ENCODE results near the gene CLDN3.
"Not testable (repeated sequence)": the region's sequence is repeated elsewhere in the genome, so short reads cannot be mapped to it uniquely, and the experiment has no call there.

Gene CLDN3

DNA sequence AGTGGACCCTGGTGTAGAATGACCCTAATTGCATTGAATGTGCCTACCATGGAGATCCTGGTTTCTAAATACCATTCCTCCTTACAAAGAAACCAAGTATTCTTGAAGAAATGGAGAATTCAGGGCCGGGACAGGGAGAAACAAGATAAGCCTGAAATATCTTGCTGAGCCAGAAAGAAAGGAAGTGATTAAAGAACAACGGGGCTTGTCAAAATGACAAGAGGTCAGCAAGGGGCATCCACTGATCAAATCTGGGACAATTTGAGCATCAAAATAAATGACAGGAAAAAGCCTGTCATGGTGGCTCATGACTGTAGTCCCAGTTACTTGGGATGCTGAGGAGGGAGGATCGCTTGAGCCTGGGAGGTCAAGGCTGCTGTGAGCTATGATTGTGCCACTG, 39.6 kb downstream of the CLDN3 start:
- H3K9ac ChIP-seq (ENCODE audit: low read length), result no peak overlapping the region
- no peaks in the 10 kb centered on the region for H3K27me3 ChIP-seq (ENCODE audit: control insufficient read depth, insufficient read depth, low read length)
- peaks cover 8% of the 10 kb centered on the region for H3K4me1 ChIP-seq (ENCODE audit: control insufficient read depth, low read depth, low read length)
- no peak overlapping the region for H3K27ac ChIP-seq (ENCODE audit: low read length)
- H3K4me3 ChIP-seq (ENCODE audit: low read length), result no peak overlapping the region
- no peaks in the 10 kb centered on the region for H3K36me3 ChIP-seq (ENCODE audit: control insufficient read depth, low read depth, low read length)
- no peaks in the 10 kb centered on the region for H3K9me3 ChIP-seq (ENCODE audit: control insufficient read depth, low read depth, low read length)

DNA sequence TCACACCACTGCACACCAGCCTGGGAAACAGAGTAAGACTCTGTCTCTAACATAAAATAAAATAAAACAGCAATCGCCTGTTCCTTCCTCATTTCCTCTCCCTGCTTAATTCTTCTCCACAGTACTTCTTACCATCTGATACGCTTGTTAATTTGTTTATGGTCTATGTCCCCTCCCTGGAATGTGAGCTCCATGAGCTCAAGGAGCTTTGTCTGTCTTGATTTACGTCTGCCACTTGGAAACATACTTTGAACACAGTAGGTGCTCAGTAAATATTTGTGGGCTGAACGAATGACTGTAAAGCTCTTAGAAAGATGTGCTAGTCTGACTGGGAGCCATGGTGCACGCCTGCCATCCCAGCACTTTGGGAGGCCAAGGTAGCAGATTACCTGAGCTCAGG, 41.5 kb downstream of the CLDN3 start:
- H3K27ac ChIP-seq (ENCODE audit: low read length), result no peak overlapping the region
- H3K27me3 ChIP-seq (ENCODE audit: control insufficient read depth, insufficient read depth, low read length), result no peaks in the 10 kb centered on the region
- no peaks in the 10 kb centered on the region for H3K9me3 ChIP-seq (ENCODE audit: control insufficient read depth, low read depth, low read length)
- peaks cover 8% of the 10 kb centered on the region for H3K4me1 ChIP-seq (ENCODE audit: control insufficient read depth, low read depth, low read length)
- no peaks in the 10 kb centered on the region for H3K36me3 ChIP-seq (ENCODE audit: control insufficient read depth, low read depth, low read length)
- no peak overlapping the region for H3K4me3 ChIP-seq (ENCODE audit: low read length)
- no peak overlapping the region for H3K9ac ChIP-seq (ENCODE audit: low read length)

DNA sequence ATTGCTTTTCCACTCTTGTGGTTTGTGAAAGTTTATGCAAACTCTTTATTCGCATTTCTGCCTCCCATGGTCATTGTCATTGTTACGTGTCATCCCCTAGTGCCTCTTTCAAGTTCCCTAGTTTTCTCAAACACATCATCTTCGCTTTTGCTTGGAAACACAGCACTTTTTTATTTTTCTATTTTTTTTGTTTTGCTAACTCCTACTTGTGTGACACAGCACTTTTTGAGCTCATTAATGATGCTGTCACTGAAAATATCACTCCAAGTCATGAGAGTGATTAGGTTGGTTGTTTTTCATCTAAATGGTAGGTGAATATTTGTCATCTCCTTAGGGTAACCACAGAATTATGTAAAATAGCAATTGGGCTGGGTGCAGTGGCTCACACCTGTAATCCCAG, 42.1 kb downstream of the CLDN3 start:
- peaks cover 8% of the 10 kb centered on the region for H3K4me1 ChIP-seq (ENCODE audit: control insufficient read depth, low read depth, low read length)
- H3K9me3 ChIP-seq (ENCODE audit: control insufficient read depth, low read depth, low read length), result no peaks in the 10 kb centered on the region
- no peak overlapping the region for H3K9ac ChIP-seq (ENCODE audit: low read length)
- no peaks in the 10 kb centered on the region for H3K36me3 ChIP-seq (ENCODE audit: control insufficient read depth, low read depth, low read length)
- no peak overlapping the region for H3K4me3 ChIP-seq (ENCODE audit: low read length)
- no peaks in the 10 kb centered on the region for H3K27me3 ChIP-seq (ENCODE audit: control insufficient read depth, insufficient read depth, low read length)
- no peak overlapping the region for H3K27ac ChIP-seq (ENCODE audit: low read length)

DNA sequence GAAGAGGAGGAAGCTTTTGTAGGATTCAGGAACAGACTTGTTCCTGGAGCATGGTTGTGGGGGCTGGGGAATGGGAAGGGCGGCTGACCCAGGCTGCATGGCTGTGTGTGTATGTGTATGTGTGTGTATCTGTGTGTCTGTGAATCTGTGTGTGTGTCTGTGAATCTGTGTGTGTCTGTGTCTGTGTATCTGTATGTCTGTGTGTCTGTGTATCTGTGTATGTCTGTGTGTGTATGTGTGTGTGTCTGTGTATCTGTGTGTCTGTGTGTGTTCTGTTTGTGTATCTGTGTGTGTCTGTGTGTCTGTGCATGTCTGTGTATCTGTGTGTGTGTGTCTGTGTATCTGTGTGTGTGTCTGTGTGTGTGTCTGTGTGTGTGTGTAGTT, 44.0 kb downstream of the CLDN3 start:
- Histone ChIP-seq H3K9me3 (ENCODE audit: control insufficient read depth, low read depth, low read length) (no peaks in the 10 kb centered on the region), H3K27ac (ENCODE audit: low read length) (no peak overlapping the region), H3K27me3 (ENCODE audit: control insufficient read depth, insufficient read depth, low read length) (no peaks in the 10 kb centered on the region), H3K4me3 (ENCODE audit: low read length) (no peak overlapping the region), H3K36me3 (ENCODE audit: control insufficient read depth, low read depth, low read length) (no peaks in the 10 kb centered on the region), H3K9ac (ENCODE audit: low read length) (no peak overlapping the region), H3K4me1 (ENCODE audit: control insufficient read depth, low read depth, low read length) (peaks cover 8% of the 10 kb centered on the region)

DNA sequence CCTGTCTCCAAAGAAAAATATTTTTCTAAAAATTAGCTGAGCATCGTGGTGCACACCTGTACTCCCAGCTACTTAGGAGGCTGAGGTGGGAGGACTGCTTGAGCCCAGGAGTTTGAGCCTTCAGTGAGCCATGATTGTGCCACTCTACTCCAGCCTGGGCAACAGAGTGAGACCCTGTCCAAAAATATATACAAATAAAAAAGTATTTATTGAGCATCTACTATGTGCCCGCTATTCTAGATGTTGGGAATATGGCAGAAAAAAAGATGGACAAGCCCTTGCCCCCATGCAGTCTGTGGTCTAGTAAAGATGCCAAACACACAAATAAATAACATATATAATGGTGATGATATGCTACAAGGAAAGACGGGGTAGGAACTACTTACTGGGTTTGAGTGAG, 46.3 kb downstream of the CLDN3 start:
- Histone ChIP-seq H3K9me3 (ENCODE audit: control insufficient read depth, low read depth, low read length) (no peaks in the 10 kb centered on the region), H3K4me1 (ENCODE audit: control insufficient read depth, low read depth, low read length) (peaks cover 4% of the 10 kb centered on the region), H3K27ac (ENCODE audit: low read length) (no peak overlapping the region), H3K36me3 (ENCODE audit: control insufficient read depth, low read depth, low read length) (no peaks in the 10 kb centered on the region), H3K27me3 (ENCODE audit: control insufficient read depth, insufficient read depth, low read length) (peaks cover 11% of the 10 kb centered on the region), H3K4me3 (ENCODE audit: low read length) (no peak overlapping the region), H3K9ac (ENCODE audit: low read length) (no peak overlapping the region)

DNA sequence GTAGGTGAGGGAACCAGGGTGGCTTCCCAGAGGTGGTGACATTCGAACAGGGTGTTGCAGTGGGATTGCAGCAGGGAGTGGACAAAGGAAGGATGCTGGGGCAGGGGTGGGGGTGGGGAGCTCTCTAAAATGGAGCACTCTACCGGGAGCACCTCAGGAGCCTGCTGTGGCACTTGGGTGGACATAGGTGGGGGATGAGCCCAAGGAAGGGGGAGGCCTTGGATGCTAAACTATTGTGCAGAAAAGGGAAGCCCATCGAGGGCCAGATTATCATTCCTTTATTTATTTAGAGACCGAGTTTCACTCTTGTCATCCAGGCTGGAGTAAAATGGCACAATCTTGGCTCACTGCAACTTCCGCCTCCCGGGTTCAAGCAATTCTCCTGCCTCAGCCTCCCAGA, 47.3 kb downstream of the CLDN3 start:
- H3K27me3 ChIP-seq (ENCODE audit: control insufficient read depth, insufficient read depth, low read length), result peaks cover 22% of the 10 kb centered on the region
- H3K9ac ChIP-seq (ENCODE audit: low read length), result no peak overlapping the region
- H3K4me1 ChIP-seq (ENCODE audit: control insufficient read depth, low read depth, low read length), result no peaks in the 10 kb centered on the region
- H3K4me3 ChIP-seq (ENCODE audit: low read length), result no peak overlapping the region
- no peak overlapping the region for H3K27ac ChIP-seq (ENCODE audit: low read length)
- H3K36me3 ChIP-seq (ENCODE audit: control insufficient read depth, low read depth, low read length), result no peaks in the 10 kb centered on the region
- no peaks in the 10 kb centered on the region for H3K9me3 ChIP-seq (ENCODE audit: control insufficient read depth, low read depth, low read length)

DNA sequence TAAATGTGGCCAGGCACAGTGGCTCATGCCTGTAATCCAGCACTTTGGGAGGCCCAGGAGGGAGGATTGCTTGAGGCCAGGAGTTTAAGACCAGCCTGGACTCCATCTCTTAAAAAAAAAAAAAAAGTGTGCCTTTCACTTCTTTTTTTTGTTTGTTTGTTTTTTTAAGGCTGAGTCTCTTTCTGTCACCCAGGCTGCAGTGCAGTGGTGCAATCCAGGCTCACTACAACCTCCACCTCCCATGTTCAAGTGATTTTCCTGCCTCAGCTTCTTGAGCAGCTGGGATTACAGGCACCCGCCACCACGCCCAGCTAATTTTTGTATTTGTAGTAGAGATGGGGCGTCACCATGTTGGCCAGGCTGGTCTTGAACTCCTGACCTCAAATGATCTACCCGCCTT, 47.9 kb downstream of the CLDN3 start:
- H3K4me1 ChIP-seq (ENCODE audit: control insufficient read depth, low read depth, low read length); H3K36me3 ChIP-seq (ENCODE audit: control insufficient read depth, low read depth, low read length); H3K4me3 ChIP-seq (ENCODE audit: low read length); H3K9ac ChIP-seq (ENCODE audit: low read length); H3K9me3 ChIP-seq (ENCODE audit: control insufficient read depth, low read depth, low read length); H3K27ac ChIP-seq (ENCODE audit: low read length): not testable (repeated sequence)
- peaks cover 23% of the 10 kb centered on the region for H3K27me3 ChIP-seq (ENCODE audit: control insufficient read depth, insufficient read depth, low read length)

DNA sequence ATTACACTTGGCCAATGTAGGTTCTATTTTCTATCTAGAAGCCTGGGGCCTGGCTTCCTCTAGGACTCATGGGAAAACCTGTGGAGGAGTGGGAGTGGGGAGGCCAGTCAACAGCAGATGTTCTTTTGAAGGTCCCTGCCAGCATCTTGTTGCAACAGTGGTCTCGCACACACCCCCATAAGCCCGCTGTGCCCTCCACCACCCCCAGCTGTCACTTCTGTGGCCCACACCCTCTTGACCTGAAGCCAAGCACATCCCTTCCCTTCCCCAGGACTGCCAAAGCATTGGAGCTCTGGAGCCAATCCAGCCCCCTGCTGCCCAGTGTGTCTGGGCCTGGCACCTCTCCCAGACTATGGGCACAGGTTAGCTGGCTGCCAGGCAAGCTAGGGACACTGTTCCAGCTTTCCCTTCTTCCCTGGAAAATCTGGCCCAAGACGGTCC, 48.7 kb downstream of the CLDN3 start:
- Histone ChIP-seq H3K9ac (ENCODE audit: low read length) (no peak overlapping the region), H3K36me3 (ENCODE audit: control insufficient read depth, low read depth, low read length) (no peaks in the 10 kb centered on the region), H3K27ac (ENCODE audit: low read length) (no peak overlapping the region), H3K4me1 (ENCODE audit: control insufficient read depth, low read depth, low read length) (no peaks in the 10 kb centered on the region), H3K9me3 (ENCODE audit: control insufficient read depth, low read depth, low read length) (no peaks in the 10 kb centered on the region), H3K4me3 (ENCODE audit: low read length) (no peak overlapping the region), H3K27me3 (ENCODE audit: control insufficient read depth, insufficient read depth, low read length) (peaks cover 23% of the 10 kb centered on the region)

DNA sequence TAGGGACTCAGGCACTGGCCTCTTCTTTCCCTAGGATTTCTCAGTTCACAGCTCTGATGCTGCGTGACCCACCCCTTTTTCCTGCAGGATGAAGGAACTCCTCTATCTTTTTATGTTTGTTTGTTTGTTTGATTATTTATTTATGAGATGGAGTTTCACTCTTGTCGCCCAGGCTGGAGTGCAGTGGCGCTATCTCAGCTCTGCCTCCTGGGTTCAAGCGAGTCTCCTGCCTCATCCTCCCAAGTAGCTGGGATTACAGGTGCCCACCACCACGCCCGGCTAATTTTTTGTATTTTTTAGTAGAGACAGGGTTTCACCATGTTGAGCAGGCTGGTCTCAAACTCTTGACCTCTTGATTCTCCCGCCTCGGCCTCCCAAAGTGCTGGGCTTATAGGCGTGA, 49.6 kb downstream of the CLDN3 start:
- H3K27ac ChIP-seq (ENCODE audit: low read length); H3K4me3 ChIP-seq (ENCODE audit: low read length); H3K36me3 ChIP-seq (ENCODE audit: control insufficient read depth, low read depth, low read length); H3K4me1 ChIP-seq (ENCODE audit: control insufficient read depth, low read depth, low read length); H3K9ac ChIP-seq (ENCODE audit: low read length); H3K9me3 ChIP-seq (ENCODE audit: control insufficient read depth, low read depth, low read length): not testable (repeated sequence)
- peaks cover 23% of the 10 kb centered on the region for H3K27me3 ChIP-seq (ENCODE audit: control insufficient read depth, insufficient read depth, low read length)

DNA sequence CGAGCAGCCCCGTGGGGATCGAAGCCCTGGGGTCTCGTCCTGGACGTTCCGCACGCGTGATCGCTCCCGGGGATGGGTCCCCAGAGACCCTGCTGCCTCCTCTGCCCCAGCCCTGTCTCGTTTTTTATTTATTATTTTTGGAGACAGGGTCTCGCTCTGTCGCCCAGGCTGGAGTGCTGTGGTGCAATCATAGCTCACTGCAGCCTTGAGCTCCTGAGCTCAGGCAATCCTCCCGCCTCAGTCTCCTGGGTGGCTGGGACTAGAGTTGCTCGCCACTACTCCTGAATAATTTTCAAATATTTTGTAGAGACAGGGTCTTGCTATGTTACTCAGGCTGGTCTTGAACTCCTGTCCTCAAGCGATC, 50.3 kb downstream of the CLDN3 start:
- peaks cover 23% of the 10 kb centered on the region for H3K27me3 ChIP-seq (ENCODE audit: control insufficient read depth, insufficient read depth, low read length)
- H3K4me1 ChIP-seq (ENCODE audit: control insufficient read depth, low read depth, low read length), result no peaks in the 10 kb centered on the region
- no peaks in the 10 kb centered on the region for H3K9me3 ChIP-seq (ENCODE audit: control insufficient read depth, low read depth, low read length)
- H3K27ac ChIP-seq (ENCODE audit: low read length), result no peak overlapping the region
- no peak overlapping the region for H3K9ac ChIP-seq (ENCODE audit: low read length)
- no peak overlapping the region for H3K4me3 ChIP-seq (ENCODE audit: low read length)
- H3K36me3 ChIP-seq (ENCODE audit: control insufficient read depth, low read depth, low read length), result no peaks in the 10 kb centered on the region

Measured in iPS-18a (cell line).